RWPE2 (cell line): ENCODE measurements around the gene COLQ.
A peak's percentile ranks its signal among the peaks of the same experiment; 100 is the strongest.

Source experiments
- ATAC-seq: fragments of 200-7000 bp; cut with Tn5 transposase; 3 replicates; pipeline ENCODE4 v1.9.1; 2021; ENCODE audit warnings: low read depth
- DNase-seq: peaks from one replicate; pipeline ENCODE4 v3.0.0-alpha.2; 2020; ENCODE audit warnings: low spot score
- H3K27ac ChIP-seq: fragments of 450-650 bp; 2 replicates; pipeline ENCODE4 v1.5.1; 2017; ENCODE audit warnings: mild to moderate bottlenecking; ENCODE audit not compliant: poor library complexity, severe bottlenecking
- H3K27me3 ChIP-seq: fragments of 250-450 bp; sonication (Bioruptor Pico); 2 replicates; pipeline ENCODE4 v1.5.1; 2021; ENCODE audit warnings: mild to moderate bottlenecking, moderate library complexity; ENCODE audit not compliant: insufficient read depth, poor library complexity, severe bottlenecking
- H3K36me3 ChIP-seq: fragments of 250-450 bp; sonication (Bioruptor Pico); 2 replicates; pipeline ENCODE4 v1.5.1; 2020; ENCODE audit warnings: low read depth, mild to moderate bottlenecking, moderate library complexity
- H3K4me1 ChIP-seq: fragments of 250-450 bp; sonication (Bioruptor Pico); 2 replicates; pipeline ENCODE4 v1.5.1; 2021; ENCODE audit warnings: mild to moderate bottlenecking, moderate library complexity; ENCODE audit not compliant: insufficient read depth, poor library complexity, severe bottlenecking
- H3K4me3 ChIP-seq: fragments of 250-450 bp; sonication (Bioruptor Pico); 2 replicates; pipeline ENCODE4 v1.5.1; 2021; ENCODE audit warnings: mild to moderate bottlenecking, moderate library complexity; ENCODE audit not compliant: severe bottlenecking
- H3K9me3 ChIP-seq: fragments of 250-450 bp; sonication (Bioruptor Pico); 2 replicates; pipeline ENCODE4 v1.5.1; 2021; ENCODE audit warnings: mild to moderate bottlenecking, moderate library complexity; ENCODE audit not compliant: severe bottlenecking
- CTCF ChIP-seq: fragments of 450-650 bp; IDR thresholded peaks from one replicate; pipeline ENCODE4 v1.5.1; 2017; ENCODE audit warnings: mild to moderate bottlenecking, moderate library complexity; ENCODE audit not compliant: poor library complexity, severe bottlenecking

The COLQ gene

GRCh38 chr3:15409774-15410173 lies 111.7 kb downstream of the COLQ start:
- no peak overlapping the region for H3K4me3 ChIP-seq
- DNase-seq (no peak), ATAC-seq (no peak)
- no peak overlapping the region for H3K27ac ChIP-seq
- no peaks in the 10 kb centered on the region for H3K27me3 ChIP-seq
- H3K4me1 ChIP-seq: no peaks in the 10 kb centered on the region
- H3K36me3 ChIP-seq: peaks cover 45% of the 10 kb centered on the region
- H3K9me3 ChIP-seq: no peaks in the 10 kb centered on the region
- no peak for TF ChIP-seq CTCF

DNA sequence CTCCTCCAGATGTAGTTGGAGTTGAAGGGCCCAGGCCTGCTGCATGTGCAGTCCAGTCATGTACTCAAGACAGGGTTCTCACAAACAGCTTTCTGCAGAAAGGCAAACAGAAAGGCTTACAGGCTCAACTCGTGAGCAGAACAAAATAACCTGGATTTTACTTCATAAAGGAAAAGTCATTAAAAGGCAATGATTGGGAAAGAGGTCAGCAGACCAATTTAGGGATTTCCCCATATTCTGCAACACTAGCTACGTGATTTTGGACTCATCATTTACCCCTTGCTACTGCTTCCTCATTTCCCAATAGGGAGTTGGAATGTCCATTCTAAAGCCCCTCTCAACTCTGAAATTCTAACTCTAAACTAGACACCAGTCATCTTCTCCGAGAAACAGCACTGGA lies 112.3 kb downstream of the COLQ start:
- TF ChIP-seq CTCF: no peak
- Histone ChIP-seq H3K9me3 (no peaks in the 10 kb centered on the region), H3K36me3 (peaks cover 39% of the 10 kb centered on the region), H3K4me3 (no peak overlapping the region), H3K27ac (no peak overlapping the region), H3K4me1 (no peaks in the 10 kb centered on the region), H3K27me3 (no peaks in the 10 kb centered on the region)
- DNase-seq (no peak), ATAC-seq (no peak)

DNA sequence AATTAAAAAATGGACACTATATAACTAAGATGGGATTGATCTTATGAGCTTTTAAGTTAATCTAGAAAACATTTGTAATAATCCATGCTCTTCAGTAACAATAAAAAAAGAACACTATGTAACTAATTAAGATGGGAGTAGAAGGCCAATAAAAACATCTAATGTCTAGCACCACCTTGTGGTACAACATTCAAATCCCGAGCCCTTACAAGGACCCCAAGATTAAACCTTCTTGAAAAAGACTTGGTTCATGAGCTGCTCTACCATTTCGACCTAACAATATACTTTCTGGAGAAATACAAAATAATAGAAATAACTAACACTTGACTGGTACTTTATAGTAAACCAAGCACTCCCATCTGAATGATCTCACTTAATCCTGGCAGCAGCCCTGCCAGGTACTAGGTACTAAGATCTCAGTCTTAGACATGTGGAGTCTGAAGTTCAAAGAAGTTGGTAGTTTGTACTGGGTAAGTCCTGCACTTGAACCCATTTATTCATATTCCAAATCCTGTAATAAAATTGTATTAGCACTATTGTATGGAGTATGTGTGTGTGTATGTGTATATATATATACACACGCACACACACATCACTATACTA lies 116.0 kb downstream of the COLQ start:
- H3K4me3 ChIP-seq: no peak overlapping the region
- H3K36me3 ChIP-seq: peaks cover 4% of the 10 kb centered on the region
- DNase-seq (no peak), ATAC-seq (peak; percentile 66; the same call in 2 of the 3 replicates)
- no peaks in the 10 kb centered on the region for H3K9me3 ChIP-seq
- no peak overlapping the region for H3K27ac ChIP-seq
- no peaks in the 10 kb centered on the region for H3K27me3 ChIP-seq
- TF ChIP-seq CTCF: peak; percentile 79
- no peaks in the 10 kb centered on the region for H3K4me1 ChIP-seq

- no peak overlapping the region for H3K4me3 ChIP-seq
- no peaks in the 10 kb centered on the region for H3K27me3 ChIP-seq
- TF ChIP-seq CTCF: no peak
- H3K36me3 ChIP-seq: no peaks in the 10 kb centered on the region
- H3K27ac ChIP-seq: no peak overlapping the region
- ATAC-seq (no peak), DNase-seq (no peak)
- H3K4me1 ChIP-seq: no peaks in the 10 kb centered on the region
- H3K9me3 ChIP-seq: no peaks in the 10 kb centered on the region
These were observed 116.7 kb downstream of the COLQ start for GRCh38 chr3:15404767-15405166.

- H3K4me3 ChIP-seq: no peak overlapping the region
- no peak for DNase-seq
- no peak for ATAC-seq
- no peak for TF ChIP-seq CTCF
- H3K27me3 ChIP-seq: no peaks in the 10 kb centered on the region
- no peaks in the 10 kb centered on the region for H3K9me3 ChIP-seq
- no peaks in the 10 kb centered on the region for H3K36me3 ChIP-seq
- no peak overlapping the region for H3K27ac ChIP-seq
- no peaks in the 10 kb centered on the region for H3K4me1 ChIP-seq
These were observed 117.5 kb downstream of the COLQ start for GRCh38 chr3:15403965-15404364.
